HEK293T (cell line): ENCODE results near the gene SORBS2.

ENCODE experiments used
- CTCF ChIA-PET: fragments of 350-600 bp; formaldehyde crosslinking; extraction: SDS; loops from one replicate; lab custom pipeline; 2021; ENCODE audit warnings: antibody characterized with exemption, inconsistent platforms; lab: Yijun Ruan, JAX
- POLR2A ChIA-PET: fragments of 350-600 bp; formaldehyde crosslinking; extraction: SDS; loops from one replicate; lab custom pipeline; 2020; ENCODE audit warnings: antibody characterized with exemption, inconsistent platforms; lab: Yijun Ruan, JAX
- DNase-seq: peaks from one replicate; pipeline ENCODE4 v3.0.0; 2012; ENCODE audit warnings: mixed read lengths; ENCODE audit errors: extremely low spot score
- ARNT ChIP-seq: fragments of 450-650 bp; IDR thresholded peaks from 2 replicates; pipeline ENCODE4 v1.6.1; 2017; ENCODE audit warnings: mild to moderate bottlenecking
- BHLHE40 ChIP-seq: fragments of 450-650 bp; IDR thresholded peaks from 2 replicates; pipeline ENCODE4 v1.6.1; 2016; ENCODE audit warnings: mild to moderate bottlenecking, moderate library complexity, borderline replicate concordance
- CTBP1 ChIP-seq: fragments of 450-650 bp; IDR thresholded peaks from 2 replicates; pipeline ENCODE4 v1.6.1; 2016; ENCODE audit warnings: borderline replicate concordance
- ELF4 ChIP-seq: fragments of 450-650 bp; IDR thresholded peaks from 2 replicates; pipeline ENCODE4 v1.6.1; 2017; ENCODE audit warnings: antibody characterized with exemption
- FOXA1 ChIP-seq: fragments of 450-650 bp; IDR thresholded peaks from 2 replicates; pipeline ENCODE4 v1.6.1; 2016; ENCODE audit warnings: mild to moderate bottlenecking
- FOXK2 ChIP-seq: fragments of 450-650 bp; IDR thresholded peaks from 2 replicates; pipeline ENCODE4 v1.6.1; 2016; ENCODE audit warnings: mild to moderate bottlenecking
- FOXM1 ChIP-seq: fragments of 450-650 bp; IDR thresholded peaks from 2 replicates; pipeline ENCODE4 v1.6.1; 2017; ENCODE audit warnings: mild to moderate bottlenecking, borderline replicate concordance
- HDGF ChIP-seq: fragments of 450-650 bp; IDR thresholded peaks from 2 replicates; pipeline ENCODE4 v1.6.1; 2017; ENCODE audit warnings: antibody characterized with exemption, borderline replicate concordance
- L3MBTL2 ChIP-seq: fragments of 450-650 bp; conservative IDR thresholded peaks from 2 replicates; pipeline ENCODE4 v1.6.1; 2016; ENCODE audit warnings: mild to moderate bottlenecking
- LEF1 ChIP-seq: fragments of 450-650 bp; IDR thresholded peaks from 2 replicates; pipeline ENCODE4 v1.6.1; 2017; ENCODE audit warnings: mild to moderate bottlenecking, borderline replicate concordance
- NFRKB ChIP-seq: fragments of 450-650 bp; IDR thresholded peaks from 2 replicates; pipeline ENCODE4 v1.6.1; 2016; ENCODE audit warnings: mild to moderate bottlenecking, moderate library complexity
- SP1 ChIP-seq: fragments of 450-650 bp; IDR thresholded peaks from 2 replicates; pipeline ENCODE4 v1.6.1; 2017
- SUZ12 ChIP-seq: fragments of 450-650 bp; IDR thresholded peaks from 2 replicates; pipeline ENCODE4 v1.6.1; 2016; ENCODE audit warnings: mild to moderate bottlenecking
- TARDBP ChIP-seq: fragments of 450-650 bp; IDR thresholded peaks from 2 replicates; pipeline ENCODE4 v1.6.1; 2016
- ZNF384 ChIP-seq: fragments of 450-650 bp; IDR thresholded peaks from 2 replicates; pipeline ENCODE4 v1.6.1; 2016
- TF ChIP-seq, protein P1 (sequence below): fragments of 450-650 bp; IDR thresholded peaks from 2 replicates; pipeline ENCODE4 v1.6.1; 2016

SORBS2 gene

DNA sequence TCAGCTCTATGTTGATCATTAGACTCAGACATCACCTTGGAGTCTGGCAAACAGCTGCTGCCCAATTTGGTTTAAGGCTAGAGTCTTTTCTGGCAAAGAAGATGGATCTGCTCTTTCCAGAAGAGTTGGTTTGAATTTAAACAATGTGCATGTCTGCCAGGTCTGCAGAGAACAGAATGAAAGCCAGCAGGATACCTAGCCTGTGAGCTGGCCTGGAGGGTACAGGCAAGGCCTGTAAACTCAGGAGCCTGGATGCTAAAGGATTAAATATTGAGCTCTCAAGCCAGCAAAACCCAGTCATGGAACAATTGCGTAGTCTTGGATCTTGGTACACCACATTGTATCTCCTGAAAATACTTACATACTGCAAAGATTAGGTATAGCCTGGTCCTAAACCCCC lies 261.1 kb downstream of the SORBS2 start:
- DNase-seq, result no peak
- ChIA-PET POLR2A (interaction anchor here (1.5 kb wide), 1 partner anchor 16 kb away, joined by 5 read pairs; the partner anchor contains the start of gene PDLIM3), CTCF (interaction anchor here (0.7 kb wide), 1 partner anchor 172 kb away, joined by 4 read pairs; no protein-coding TSS in a partner anchor)
- TF ChIP-seq TARDBP, result no peak
- no peak for TF ChIP-seq CTBP1
- no peak for TF ChIP-seq FOXA1

DNA sequence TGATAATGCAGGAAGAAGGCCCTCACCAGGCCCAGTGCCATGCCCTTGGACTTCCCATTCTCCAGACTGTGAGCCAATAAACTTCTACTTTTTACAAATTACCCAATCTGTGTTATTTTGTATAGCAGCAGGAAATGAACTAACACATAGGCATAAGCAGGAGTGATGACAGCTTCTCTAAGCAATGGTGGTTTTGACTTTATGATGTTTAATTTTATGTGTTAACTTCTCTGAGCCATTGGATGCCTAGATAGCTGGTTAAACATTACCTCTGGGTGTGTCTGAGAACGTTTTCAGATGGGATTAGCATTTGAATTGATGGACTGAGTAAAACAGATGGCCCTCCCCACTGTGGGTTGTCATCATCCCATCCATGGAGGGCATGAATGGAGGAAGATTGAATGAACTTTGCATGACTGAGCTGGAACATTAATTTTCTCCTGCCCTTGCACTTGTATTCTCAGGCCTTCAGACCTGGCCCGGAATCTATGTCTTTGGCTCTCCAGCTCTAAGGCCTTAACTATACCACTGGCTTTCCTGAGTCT lies 262.8 kb downstream of the SORBS2 start:
- ChIA-PET POLR2A (no interaction called here), CTCF (no interaction called here)
- TF ChIP-seq SUZ12 (no peak), BHLHE40 (no peak), TARDBP (no peak), NFRKB (no peak), SP1 (no peak), CTBP1 (no peak), ELF4 (no peak), FOXK2 (no peak), L3MBTL2 (no peak), ARNT (no peak), FOXA1 (no peak)
- no peak for DNase-seq

DNA sequence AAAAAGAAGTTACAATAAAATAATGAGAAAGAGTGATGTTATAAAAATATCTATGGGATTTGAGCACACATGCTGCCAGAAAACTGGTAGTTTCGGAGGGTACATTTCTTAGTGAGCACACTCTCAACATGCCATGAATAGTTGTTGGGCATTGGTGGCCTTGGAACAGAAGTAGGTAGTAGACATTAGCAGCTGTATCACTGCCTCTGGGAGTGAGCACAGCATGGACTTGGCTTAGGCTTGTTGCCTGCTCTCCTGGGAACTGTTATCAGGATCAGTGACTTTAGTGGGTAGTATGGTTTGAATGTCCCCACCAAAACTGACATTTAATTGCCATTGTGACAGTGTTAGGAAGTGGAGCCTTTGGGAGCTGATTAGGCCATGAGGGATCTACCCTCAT lies 263.4 kb downstream of the SORBS2 start:
- TF ChIP-seq BHLHE40 (no peak), FOXM1 (no peak), SUZ12 (no peak), NFRKB (no peak), ARNT (no peak), ZNF384 (no peak), HDGF (no peak), LEF1 (no peak), FOXA1 (no peak), L3MBTL2 (no peak)
- TF ChIP-seq, protein P1, sequence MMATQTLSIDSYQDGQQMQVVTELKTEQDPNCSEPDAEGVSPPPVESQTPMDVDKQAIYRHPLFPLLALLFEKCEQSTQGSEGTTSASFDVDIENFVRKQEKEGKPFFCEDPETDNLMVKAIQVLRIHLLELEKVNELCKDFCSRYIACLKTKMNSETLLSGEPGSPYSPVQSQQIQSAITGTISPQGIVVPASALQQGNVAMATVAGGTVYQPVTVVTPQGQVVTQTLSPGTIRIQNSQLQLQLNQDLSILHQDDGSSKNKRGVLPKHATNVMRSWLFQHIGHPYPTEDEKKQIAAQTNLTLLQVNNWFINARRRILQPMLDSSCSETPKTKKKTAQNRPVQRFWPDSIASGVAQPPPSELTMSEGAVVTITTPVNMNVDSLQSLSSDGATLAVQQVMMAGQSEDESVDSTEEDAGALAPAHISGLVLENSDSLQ, result no peak
- POLR2A ChIA-PET, result no interaction called here
- CTCF ChIA-PET, result no interaction called here
- no peak for DNase-seq

DNA sequence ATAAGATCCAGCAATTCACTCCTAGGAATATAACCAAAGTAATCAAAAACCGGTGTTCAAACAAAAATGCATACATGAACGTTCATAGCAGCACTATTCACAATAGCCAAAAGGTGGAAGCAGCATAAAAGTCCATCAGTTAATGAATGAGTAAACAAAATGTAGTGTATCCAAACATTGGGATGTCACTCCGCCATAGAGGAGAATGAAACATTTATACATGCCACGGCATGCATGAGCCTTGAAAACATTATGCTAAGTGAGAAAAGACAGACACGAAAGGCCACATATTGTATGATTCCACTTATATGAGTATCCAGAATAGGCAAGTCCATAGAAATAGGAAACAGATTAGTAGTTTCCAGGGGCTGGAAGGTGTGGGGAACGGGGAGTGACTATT lies 265.7 kb downstream of the SORBS2 start:
- no peak for TF ChIP-seq ELF4
- TF ChIP-seq TARDBP, result no peak
- no peak for TF ChIP-seq CTBP1
- no peak for TF ChIP-seq BHLHE40
- TF ChIP-seq FOXA1, result no peak
- no peak for TF ChIP-seq SP1
- TF ChIP-seq, protein P1, result no peak
- no peak for TF ChIP-seq FOXM1
- TF ChIP-seq ARNT, result no peak
- TF ChIP-seq L3MBTL2, result no peak
- no peak for TF ChIP-seq LEF1
- no peak for TF ChIP-seq FOXK2
- no peak for TF ChIP-seq SUZ12
- no peak for TF ChIP-seq HDGF
- TF ChIP-seq NFRKB, result no peak
- TF ChIP-seq ZNF384, result no peak
- POLR2A ChIA-PET, result no interaction called here
- DNase-seq, result no peak
- CTCF ChIA-PET, result interaction anchor here (1.1 kb wide), 1 partner anchor 14 kb away, joined by 3 read pairs; no protein-coding TSS in a partner anchor

DNA sequence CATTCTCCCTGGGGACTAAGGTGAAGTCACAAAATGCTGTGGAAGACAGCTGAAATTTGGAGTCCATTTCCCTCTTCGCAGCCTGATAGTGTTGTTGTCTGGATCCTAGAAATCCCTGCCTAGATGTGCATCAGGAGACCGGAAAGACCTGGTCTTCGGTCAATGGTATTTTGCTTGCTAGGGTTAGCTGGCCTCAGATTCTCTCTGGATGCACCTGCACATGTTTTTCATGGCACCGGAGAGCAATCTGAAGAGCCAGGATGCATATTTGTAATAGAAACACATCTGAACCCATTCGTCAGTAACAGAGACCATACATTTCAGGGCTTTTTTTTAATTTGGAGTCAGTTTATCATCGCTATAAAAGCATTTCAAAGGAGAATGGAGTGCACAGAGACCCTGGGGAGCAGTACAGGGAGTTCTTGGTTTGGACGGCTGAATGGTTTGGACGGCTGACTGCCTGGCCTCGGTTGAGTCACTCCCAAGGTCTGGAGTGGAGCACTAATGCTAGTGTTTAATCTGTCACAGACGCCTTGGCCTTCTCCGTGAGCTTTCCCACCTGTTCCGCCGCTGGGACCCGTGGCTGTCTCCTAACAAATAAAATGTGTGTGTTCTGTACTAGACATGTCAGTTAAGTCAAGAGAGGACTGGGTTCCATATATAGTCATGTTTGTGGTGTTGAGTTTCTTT lies 269.2 kb downstream of the SORBS2 start:
- DNase-seq, result no peak
- CTCF ChIA-PET, result interaction anchor here (0.7 kb wide), 1 partner anchor 28 kb away, joined by 3 read pairs; no protein-coding TSS in a partner anchor
- TF ChIP-seq ELF4 (no peak), CTBP1 (no peak), ARNT (no peak), FOXK2 (no peak), L3MBTL2 (no peak)

DNA sequence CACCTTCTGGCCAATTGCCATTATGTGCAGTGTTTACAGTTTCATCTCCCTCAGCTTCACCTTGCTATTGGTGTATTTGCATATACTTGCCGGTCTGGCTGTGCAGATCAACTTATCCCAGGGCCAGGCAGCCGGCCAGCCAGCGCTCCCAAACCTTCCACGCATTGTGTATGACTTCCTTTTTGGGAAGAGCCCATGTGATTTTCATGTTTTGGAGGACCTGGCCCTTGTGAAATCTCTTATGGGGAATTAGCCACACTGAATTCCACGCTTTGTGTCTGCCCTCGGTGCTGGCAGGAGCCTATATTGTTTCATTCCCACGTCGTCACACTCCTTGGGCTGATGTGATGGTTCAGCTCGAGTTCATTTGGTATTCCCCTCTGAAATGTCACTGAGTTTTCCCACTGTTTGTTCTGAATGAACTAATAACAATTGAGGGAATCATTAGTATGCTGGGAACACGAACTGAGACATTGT lies 270.7 kb downstream of the SORBS2 start:
- DNase-seq, result no peak
- TF ChIP-seq LEF1 (no peak), FOXA1 (no peak), BHLHE40 (no peak), HDGF (no peak), ELF4 (no peak), CTBP1 (no peak), ARNT (no peak), NFRKB (no peak), SUZ12 (no peak), FOXM1 (no peak), SP1 (no peak), TARDBP (no peak), ZNF384 (no peak), L3MBTL2 (no peak), FOXK2 (no peak)
- TF ChIP-seq, protein P1, result no peak
- POLR2A ChIA-PET, result no interaction called here
- CTCF ChIA-PET, result no interaction called here

More for the DNA sequence above, 269.2 kb downstream of the SORBS2 start:
- POLR2A ChIA-PET, result no interaction called here
